ENCODE results near the gene INPP5D. TPM values are rescaled to one million over a fixed set of nuclear protein-coding genes. Genes with fewer than 3 reads are reported as not detected.
"Not testable (repeated sequence)": the region's sequence is repeated elsewhere in the genome, so short reads cannot be mapped to it uniquely, and the experiment has no call there.

The INPP5D gene
- total RNA-seq, 1 donor: under 0.01 TPM

DNA sequence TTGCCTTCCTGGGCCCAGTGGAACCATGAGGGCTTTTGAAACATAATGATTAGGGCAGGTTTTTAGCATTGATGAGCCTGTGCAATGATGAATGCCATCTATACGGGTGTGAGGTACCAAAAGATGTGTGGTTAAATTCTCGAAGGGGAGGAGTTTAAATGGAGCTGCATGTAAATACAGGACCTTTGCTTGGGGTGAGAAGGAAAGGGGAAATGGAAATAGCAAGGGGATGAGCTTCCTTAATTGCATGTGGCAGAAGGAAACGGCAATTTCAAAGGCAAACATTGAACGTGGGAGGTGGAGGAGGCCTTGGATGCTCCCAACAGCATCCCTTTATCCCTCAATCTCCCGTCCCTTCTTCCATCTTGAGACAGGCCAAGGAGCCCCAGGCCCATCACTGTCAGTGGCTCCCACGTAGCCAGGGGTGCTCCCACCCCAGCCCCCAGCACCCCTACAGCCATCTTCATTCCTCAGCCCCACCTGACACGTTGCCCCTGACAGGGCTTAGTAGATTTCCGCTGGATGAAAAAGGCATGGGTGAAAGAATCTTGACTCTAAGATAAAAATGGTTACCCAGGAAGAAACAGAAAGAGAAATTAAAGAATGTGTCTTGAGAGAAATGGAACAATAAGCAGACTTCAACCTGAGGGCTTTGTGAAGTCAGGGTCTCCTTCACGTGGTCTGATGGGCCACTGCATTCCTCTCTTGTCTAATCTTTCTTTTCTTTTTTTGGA lies 32.5 kb downstream of the INPP5D start:
- H3K4me3 ChIP-seq (ENCODE audit: low read depth, low read length): no peak overlapping the region
- DNase-seq (ENCODE audit: low read depth): no peak
- TF ChIP-seq CTCF (IDR thresholded peaks at IDR 0.05; ENCODE audit: insufficient read depth, low read depth, low read length): no peak

GRCh38 chr2:233093166-233093448 lies 33.0 kb downstream of the INPP5D start:
- H3K4me3 ChIP-seq (ENCODE audit: low read depth, low read length): no peak overlapping the region
- DNase-seq (ENCODE audit: low read depth): no peak
- TF ChIP-seq CTCF (IDR thresholded peaks at IDR 0.05; ENCODE audit: insufficient read depth, low read depth, low read length): no peak

GRCh38 chr2:233093721-233094120 lies 33.6 kb downstream of the INPP5D start:
- no peak for TF ChIP-seq CTCF (IDR thresholded peaks at IDR 0.05; ENCODE audit: insufficient read depth, low read depth, low read length)
- H3K4me3 ChIP-seq (ENCODE audit: low read depth, low read length): no peak overlapping the region
- no peak for DNase-seq (ENCODE audit: low read depth)

GRCh38 chr2:233094614-233095013 lies 34.5 kb downstream of the INPP5D start:
- no peak for DNase-seq (ENCODE audit: low read depth)
- TF ChIP-seq CTCF (IDR thresholded peaks at IDR 0.05; ENCODE audit: insufficient read depth, low read depth, low read length): no peak
- H3K4me3 ChIP-seq (ENCODE audit: low read depth, low read length): no peak overlapping the region

GRCh38 chr2:233096006-233096405 lies 35.9 kb downstream of the INPP5D start:
- no peak for TF ChIP-seq CTCF (IDR thresholded peaks at IDR 0.05; ENCODE audit: insufficient read depth, low read depth, low read length)
- DNase-seq (ENCODE audit: low read depth): no peak
- H3K4me3 ChIP-seq (ENCODE audit: low read depth, low read length): no peak overlapping the region

DNA sequence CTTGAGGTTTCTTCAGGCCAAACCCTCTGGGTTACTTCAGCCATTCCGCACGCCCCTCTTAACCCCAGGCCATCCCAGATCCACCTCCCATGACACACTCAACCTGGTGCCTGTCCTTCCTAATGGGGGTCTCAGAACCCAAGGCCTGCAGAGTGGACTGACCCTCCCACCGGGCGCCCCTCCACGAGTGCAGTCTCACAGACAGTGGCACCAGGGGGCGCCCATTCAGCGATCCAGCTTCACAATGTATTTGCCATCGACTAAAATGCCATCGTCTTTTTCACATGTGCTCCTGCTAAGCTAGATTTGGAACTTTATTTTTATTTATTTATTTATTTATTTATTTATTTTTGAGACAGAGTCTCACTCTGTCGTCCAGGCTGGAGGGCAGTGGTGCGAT lies 38.5 kb downstream of the INPP5D start:
- H3K4me3 ChIP-seq (ENCODE audit: low read depth, low read length): no peak overlapping the region
- DNase-seq (ENCODE audit: low read depth): peak; percentile 37
- peak; percentile 58 for TF ChIP-seq CTCF (IDR thresholded peaks at IDR 0.05; ENCODE audit: insufficient read depth, low read depth, low read length)

- not testable (repeated sequence) for H3K4me3 ChIP-seq (ENCODE audit: low read depth, low read length); DNase-seq (ENCODE audit: low read depth)
These were observed 39.7 kb downstream of the INPP5D start for GRCh38 chr2:233099820-233100191.
